ENCODE results near the gene PRR33.

GRCh38 chr11:1851468-1852180 lies 40.1 kb downstream of the PRR33 start:
- TF ChIP-seq CTCF (conservative IDR thresholded peaks at IDR 0.05; ENCODE audit: low read depth, low read length) (no peak), EZH2phosphoT487 (IDR thresholded peaks at IDR 0.05; ENCODE audit: borderline replicate concordance, low read length) (no peak)
